Vagina (tissue), 2 donors: ENCODE results near the gene USF2.

Source experiments
- POLR2A ChIP-seq, 2 donors: fragments of 450-650 bp; IDR thresholded peaks; one replicate each; pipeline ENCODE4 v1.6.1; 2017; ENCODE audit warnings: antibody characterized with exemption in 2 of 2, mild to moderate bottlenecking in 2 of 2, moderate library complexity in 2 of 2
- POLR2AphosphoS5 ChIP-seq, 2 donors: sonication (generic); formaldehyde crosslinking; IDR thresholded peaks; one replicate each; pipeline ENCODE4 v1.9.0; 2017; ENCODE audit warnings: antibody characterized with exemption in 2 of 2, mild to moderate bottlenecking in 2 of 2, low read depth in 1 of 2; ENCODE audit not compliant: insufficient read depth in 1 of 2
- TF ChIP-seq, protein P1 (sequence below), 3 experiments: fragments of 450-650 bp in 2 of 3; fragments of 200-600 bp in 1 of 3; sonication (generic) in 1 of 3; IDR thresholded peaks; one replicate each; pipeline ENCODE4 v1.5.1; 2017 to 2019; ENCODE audit warnings: antibody characterized with exemption in 3 of 3, mild to moderate bottlenecking in 2 of 3, moderate library complexity in 2 of 3

DNA sequence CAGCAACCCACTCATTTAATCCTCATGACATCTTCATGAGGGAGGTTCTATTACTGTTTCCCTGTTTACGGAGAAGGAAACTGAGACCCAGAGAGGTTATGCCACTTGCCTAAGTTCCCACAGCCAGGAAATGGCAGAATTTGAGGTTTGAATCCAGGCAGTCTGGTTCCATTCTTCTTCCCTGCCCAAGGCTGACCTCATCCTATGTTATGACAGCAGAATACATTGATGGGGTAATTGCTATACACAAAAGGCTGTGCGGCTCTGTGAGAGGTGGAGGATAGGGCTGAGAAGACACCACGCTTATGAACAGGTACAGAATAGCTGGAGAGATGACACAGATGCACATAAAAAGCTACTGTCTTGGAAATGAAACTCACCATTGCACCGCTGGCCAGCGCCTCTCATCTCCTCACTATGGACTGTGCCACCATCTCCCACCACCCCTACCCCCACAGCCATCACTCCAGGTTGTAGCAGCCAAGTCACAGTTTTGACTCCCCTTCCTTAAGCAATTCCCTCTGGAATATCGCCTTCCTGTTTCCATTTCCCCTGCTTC lies 34.7 kb downstream of the USF2 start:
- TF ChIP-seq, protein P1, sequence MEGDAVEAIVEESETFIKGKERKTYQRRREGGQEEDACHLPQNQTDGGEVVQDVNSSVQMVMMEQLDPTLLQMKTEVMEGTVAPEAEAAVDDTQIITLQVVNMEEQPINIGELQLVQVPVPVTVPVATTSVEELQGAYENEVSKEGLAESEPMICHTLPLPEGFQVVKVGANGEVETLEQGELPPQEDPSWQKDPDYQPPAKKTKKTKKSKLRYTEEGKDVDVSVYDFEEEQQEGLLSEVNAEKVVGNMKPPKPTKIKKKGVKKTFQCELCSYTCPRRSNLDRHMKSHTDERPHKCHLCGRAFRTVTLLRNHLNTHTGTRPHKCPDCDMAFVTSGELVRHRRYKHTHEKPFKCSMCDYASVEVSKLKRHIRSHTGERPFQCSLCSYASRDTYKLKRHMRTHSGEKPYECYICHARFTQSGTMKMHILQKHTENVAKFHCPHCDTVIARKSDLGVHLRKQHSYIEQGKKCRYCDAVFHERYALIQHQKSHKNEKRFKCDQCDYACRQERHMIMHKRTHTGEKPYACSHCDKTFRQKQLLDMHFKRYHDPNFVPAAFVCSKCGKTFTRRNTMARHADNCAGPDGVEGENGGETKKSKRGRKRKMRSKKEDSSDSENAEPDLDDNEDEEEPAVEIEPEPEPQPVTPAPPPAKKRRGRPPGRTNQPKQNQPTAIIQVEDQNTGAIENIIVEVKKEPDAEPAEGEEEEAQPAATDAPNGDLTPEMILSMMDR (IDR thresholded peaks at IDR 0.05), result no peak
- TF ChIP-seq POLR2AphosphoS5 (IDR thresholded peaks at IDR 0.05; ENCODE audit: insufficient read depth in 1 of 2, low read depth in 1 of 2) (no peak), POLR2A (IDR thresholded peaks at IDR 0.05) (no peak)
